Measurements from ENCODE around the gene HECW1. TPM values are rescaled to one million over a fixed set of nuclear protein-coding genes. Genes with fewer than 3 reads are reported as not detected.

The HECW1 gene
- polyA plus RNA-seq, 1 donor (not counting 4 experiments of a cell fraction or from before 2014, with no cell fraction given) = not detected

DNA sequence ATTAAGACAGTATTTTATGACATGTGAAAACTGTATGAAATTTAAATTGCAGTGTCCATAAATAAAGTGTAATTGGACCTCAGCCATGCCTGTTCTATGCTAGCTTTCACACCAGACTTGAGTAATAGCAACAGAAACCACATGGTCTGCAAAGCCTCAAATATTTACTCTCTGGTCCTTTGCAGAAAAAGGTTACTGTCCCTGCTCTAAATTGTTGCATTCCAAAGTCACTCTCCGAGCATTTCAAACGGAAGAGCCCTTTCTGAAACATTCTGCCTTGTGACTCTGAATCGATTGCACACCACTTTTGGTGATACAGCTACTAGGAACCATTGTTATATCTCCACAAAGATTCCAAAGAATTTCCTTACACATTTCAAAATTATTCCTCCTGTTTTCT is 389.4 kb downstream of the HECW1 start:
- no peak overlapping the region for H3K4me3 ChIP-seq (ENCODE audit: control insufficient read depth in 2 of 3, extremely low read depth in 1 of 3, insufficient read depth in 2 of 3, low read depth in 1 of 3, low read length in 3 of 3)
- no peaks in the 10 kb centered on the region for H3K9me3 ChIP-seq (ENCODE audit: control insufficient read depth, low read depth, low read length)
- no peaks in the 10 kb centered on the region for H3K9me1 ChIP-seq (ENCODE audit: control insufficient read depth, extremely low read depth, insufficient read depth, low read length)
- dilution Hi-C loops (cut with MboI; ENCODE audit: extremely low pct_ligation_motif_present, low sequenced_read_pairs) = no loop called here
- H3K27ac ChIP-seq (ENCODE audit: control insufficient read depth, insufficient read depth, low read length) = no peak overlapping the region
- peaks cover 14% of the 10 kb centered on the region for H3K27me3 ChIP-seq (ENCODE audit: control insufficient read depth, extremely low read depth, insufficient read depth, low read length)
- no peak for DNase-seq (ENCODE audit: low read depth, low spot score)
- H3K9ac ChIP-seq (ENCODE audit: control insufficient read depth, extremely low read depth, insufficient read depth, low read length) = no peak overlapping the region
- no peak overlapping the region for H3K4me2 ChIP-seq (ENCODE audit: control insufficient read depth, extremely low read depth, insufficient read depth, low read depth, low read length)
- no peaks in the 10 kb centered on the region for H3K4me1 ChIP-seq (ENCODE audit: control insufficient read depth, extremely low read depth, insufficient read depth, low read length)
- H4K20me1 ChIP-seq (ENCODE audit: control insufficient read depth, extremely low read depth, insufficient read depth, low read length) = no peaks in the 10 kb centered on the region
- no peaks in the 10 kb centered on the region for H3K36me3 ChIP-seq (ENCODE audit: control insufficient read depth in 2 of 2, extremely low read depth in 1 of 2, insufficient read depth in 2 of 2, low read length in 2 of 2)
- H2AFZ ChIP-seq (ENCODE audit: control insufficient read depth, low read length) = no peak overlapping the region
- H3K79me2 ChIP-seq (ENCODE audit: control insufficient read depth, insufficient read depth, low read length) = no peaks in the 10 kb centered on the region
- TF ChIP-seq CTCF (optimal IDR thresholded peaks at IDR 0.05 in 1 of 3, IDR thresholded peaks at IDR 0.05 in 1 of 3, conservative IDR thresholded peaks at IDR 0.05 in 1 of 3; ENCODE audit: extremely low read depth in 1 of 3, insufficient read depth in 2 of 3, low read length in 3 of 3) = no peak
- no peak for TF ChIP-seq EZH2 (IDR thresholded peaks at IDR 0.05; ENCODE audit: low read length)
- FAIRE-seq = no peak

DNA sequence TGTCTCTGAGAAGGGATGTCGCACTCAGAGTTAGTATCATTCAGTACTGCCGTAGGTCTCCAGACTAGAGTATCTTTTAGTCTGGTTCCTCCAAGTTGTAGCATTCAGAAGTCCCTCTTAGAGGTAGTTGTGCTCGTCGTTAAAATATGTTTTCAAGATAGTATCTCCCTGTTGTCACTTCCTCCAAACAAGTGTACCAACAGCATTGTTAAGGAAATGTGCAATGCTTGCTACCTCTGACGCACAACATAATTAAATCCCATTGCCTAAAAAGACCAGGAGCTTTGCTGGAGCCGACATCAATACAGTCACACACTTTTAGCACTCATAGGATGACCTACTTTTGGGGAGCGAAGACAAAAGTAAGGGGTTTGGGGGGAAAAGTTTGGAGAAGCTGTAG is 390.5 kb downstream of the HECW1 start:
- H4K20me1 ChIP-seq (ENCODE audit: control insufficient read depth, extremely low read depth, insufficient read depth, low read length) = no peaks in the 10 kb centered on the region
- H3K27me3 ChIP-seq (ENCODE audit: control insufficient read depth, extremely low read depth, insufficient read depth, low read length) = peaks cover 9% of the 10 kb centered on the region
- no peak for TF ChIP-seq EZH2 (IDR thresholded peaks at IDR 0.05; ENCODE audit: low read length)
- TF ChIP-seq CTCF (optimal IDR thresholded peaks at IDR 0.05 in 1 of 3, IDR thresholded peaks at IDR 0.05 in 1 of 3, conservative IDR thresholded peaks at IDR 0.05 in 1 of 3; ENCODE audit: extremely low read depth in 1 of 3, insufficient read depth in 2 of 3, low read length in 3 of 3) = no peak
- dilution Hi-C loops (cut with MboI; ENCODE audit: extremely low pct_ligation_motif_present, low sequenced_read_pairs) = no loop called here
- no peaks in the 10 kb centered on the region for H3K4me1 ChIP-seq (ENCODE audit: control insufficient read depth, extremely low read depth, insufficient read depth, low read length)
- no peaks in the 10 kb centered on the region for H3K9me3 ChIP-seq (ENCODE audit: control insufficient read depth, low read depth, low read length)
- no peak overlapping the region for H3K9ac ChIP-seq (ENCODE audit: control insufficient read depth, extremely low read depth, insufficient read depth, low read length)
- no peak for DNase-seq (ENCODE audit: low read depth, low spot score)
- H2AFZ ChIP-seq (ENCODE audit: control insufficient read depth, low read length) = no peak overlapping the region
- FAIRE-seq = no peak
- H3K27ac ChIP-seq (ENCODE audit: control insufficient read depth, insufficient read depth, low read length) = no peak overlapping the region
- no peaks in the 10 kb centered on the region for H3K36me3 ChIP-seq (ENCODE audit: control insufficient read depth in 2 of 2, extremely low read depth in 1 of 2, insufficient read depth in 2 of 2, low read length in 2 of 2)
- no peak overlapping the region for H3K4me2 ChIP-seq (ENCODE audit: control insufficient read depth, extremely low read depth, insufficient read depth, low read depth, low read length)
- H3K4me3 ChIP-seq (ENCODE audit: control insufficient read depth in 2 of 3, extremely low read depth in 1 of 3, insufficient read depth in 2 of 3, low read depth in 1 of 3, low read length in 3 of 3) = no peak overlapping the region
- no peaks in the 10 kb centered on the region for H3K79me2 ChIP-seq (ENCODE audit: control insufficient read depth, insufficient read depth, low read length)
- H3K9me1 ChIP-seq (ENCODE audit: control insufficient read depth, extremely low read depth, insufficient read depth, low read length) = no peaks in the 10 kb centered on the region

Data from keratinocyte (primary cell).